Vagina (tissue), 2 donors: Measurements from ENCODE around the gene NEDD8. TPM values are rescaled to one million over a fixed set of nuclear protein-coding genes. Genes with fewer than 3 reads are reported as not detected.
"Not testable (repeated sequence)": the region's sequence is repeated elsewhere in the genome, so short reads cannot be mapped to it uniquely, and the experiment has no call there.

ENCODE experiments used
- DNase-seq, 2 donors: peaks; one replicate each; pipeline ENCODE4 v3.0.0-alpha.2; 2017; ENCODE audit errors: extremely low spot score in 2 of 2
- H3K27ac ChIP-seq: fragments of 200-600 bp; sonication (generic); one replicate; pipeline ENCODE4 v1.5.1; 2019
- H3K27me3 ChIP-seq: fragments of 200-600 bp; sonication (generic); one replicate; pipeline ENCODE4 v1.5.1; 2019
- H3K36me3 ChIP-seq, 2 donors: fragments of 200-600 bp; sonication (generic); one replicate each; pipeline ENCODE4 v1.5.1; 2017 to 2019
- H3K4me1 ChIP-seq: fragments of 200-600 bp; sonication (generic); one replicate; pipeline ENCODE4 v1.5.1; 2019
- H3K4me3 ChIP-seq, 2 donors: fragments of 200-600 bp; sonication (generic); 1 replicate in 1 of 2; 2 replicates in 1 of 2; pipeline ENCODE4 v1.5.1; 2016 to 2019
- H3K9me3 ChIP-seq: fragments of 200-600 bp; sonication (generic); one replicate; pipeline ENCODE4 v1.5.1; 2019
- POLR2A ChIP-seq, 2 donors: fragments of 450-650 bp; IDR thresholded peaks; one replicate each; pipeline ENCODE4 v1.6.1; 2017; ENCODE audit warnings: antibody characterized with exemption in 2 of 2, mild to moderate bottlenecking in 2 of 2, moderate library complexity in 2 of 2
- POLR2AphosphoS5 ChIP-seq, 2 donors: sonication (generic); formaldehyde crosslinking; IDR thresholded peaks; one replicate each; pipeline ENCODE4 v1.9.0; 2017; ENCODE audit warnings: antibody characterized with exemption in 2 of 2, mild to moderate bottlenecking in 2 of 2, low read depth in 1 of 2; ENCODE audit not compliant: insufficient read depth in 1 of 2
- intact Hi-C: fragments of 100-400 bp; cut with DNase I; formaldehyde crosslinking; loops from one replicate; pipeline ENCODE4 v1.15.1; 2023
- total RNA-seq: library from RNA; depleted of rRNA; stranded (reverse); fragments of >200 nt; gene quantifications from one replicate; pipeline ENCODE4 v1.2.3, GENCODE V29; 2016
- TF ChIP-seq, protein P1 (sequence below), 3 experiments: fragments of 450-650 bp in 2 of 3; fragments of 200-600 bp in 1 of 3; sonication (generic) in 1 of 3; IDR thresholded peaks; one replicate each; pipeline ENCODE4 v1.5.1; 2017 to 2019; ENCODE audit warnings: antibody characterized with exemption in 3 of 3, mild to moderate bottlenecking in 2 of 3, moderate library complexity in 2 of 3

NEDD8 gene
- total RNA-seq, 1 donor from 2014 or later, result 140 TPM

DNA sequence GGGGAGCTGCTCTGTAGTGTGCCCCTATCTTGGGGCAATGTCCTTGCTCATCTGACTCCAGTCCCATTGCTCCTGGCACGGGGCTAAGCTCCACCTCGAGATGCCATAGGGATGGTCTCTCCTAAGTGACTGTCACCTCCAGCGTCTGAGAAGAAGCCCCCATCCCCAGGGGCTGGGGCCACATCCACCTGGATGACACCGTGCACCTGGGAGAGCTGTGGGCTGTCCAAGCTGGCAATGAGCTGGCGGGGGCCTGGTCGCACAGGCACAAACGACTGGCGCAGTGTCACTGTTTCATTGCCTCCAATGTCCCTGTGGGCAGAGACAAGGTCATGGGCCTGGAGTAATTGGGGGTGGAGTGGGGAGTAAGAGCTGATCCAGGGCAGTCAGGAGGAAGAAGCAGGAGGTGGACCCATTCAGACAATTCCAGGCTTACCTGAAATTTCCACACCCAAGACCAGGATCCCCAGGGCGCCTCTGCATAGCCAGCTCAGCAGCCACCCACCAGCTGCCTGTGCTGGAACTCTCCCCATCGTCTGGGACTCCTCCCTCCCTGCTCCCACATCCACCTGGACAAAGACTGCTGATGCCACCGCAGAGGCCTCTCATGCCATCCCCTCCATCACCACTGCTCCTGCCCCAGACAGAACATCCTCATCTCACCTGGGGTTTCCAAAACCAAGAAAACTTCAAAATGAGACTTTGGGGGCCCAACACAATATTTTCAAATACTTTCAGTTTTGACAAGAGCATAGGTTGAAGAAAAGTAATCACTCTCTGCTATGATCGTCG, 17.3 kb upstream of the NEDD8 start:
- TF ChIP-seq POLR2AphosphoS5 (IDR thresholded peaks at IDR 0.05; ENCODE audit: insufficient read depth in 1 of 2, low read depth in 1 of 2), result no peak
- no peak for TF ChIP-seq POLR2A (IDR thresholded peaks at IDR 0.05)
- TF ChIP-seq, protein P1, sequence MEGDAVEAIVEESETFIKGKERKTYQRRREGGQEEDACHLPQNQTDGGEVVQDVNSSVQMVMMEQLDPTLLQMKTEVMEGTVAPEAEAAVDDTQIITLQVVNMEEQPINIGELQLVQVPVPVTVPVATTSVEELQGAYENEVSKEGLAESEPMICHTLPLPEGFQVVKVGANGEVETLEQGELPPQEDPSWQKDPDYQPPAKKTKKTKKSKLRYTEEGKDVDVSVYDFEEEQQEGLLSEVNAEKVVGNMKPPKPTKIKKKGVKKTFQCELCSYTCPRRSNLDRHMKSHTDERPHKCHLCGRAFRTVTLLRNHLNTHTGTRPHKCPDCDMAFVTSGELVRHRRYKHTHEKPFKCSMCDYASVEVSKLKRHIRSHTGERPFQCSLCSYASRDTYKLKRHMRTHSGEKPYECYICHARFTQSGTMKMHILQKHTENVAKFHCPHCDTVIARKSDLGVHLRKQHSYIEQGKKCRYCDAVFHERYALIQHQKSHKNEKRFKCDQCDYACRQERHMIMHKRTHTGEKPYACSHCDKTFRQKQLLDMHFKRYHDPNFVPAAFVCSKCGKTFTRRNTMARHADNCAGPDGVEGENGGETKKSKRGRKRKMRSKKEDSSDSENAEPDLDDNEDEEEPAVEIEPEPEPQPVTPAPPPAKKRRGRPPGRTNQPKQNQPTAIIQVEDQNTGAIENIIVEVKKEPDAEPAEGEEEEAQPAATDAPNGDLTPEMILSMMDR (IDR thresholded peaks at IDR 0.05), result no peak
- no peak for DNase-seq

DNA sequence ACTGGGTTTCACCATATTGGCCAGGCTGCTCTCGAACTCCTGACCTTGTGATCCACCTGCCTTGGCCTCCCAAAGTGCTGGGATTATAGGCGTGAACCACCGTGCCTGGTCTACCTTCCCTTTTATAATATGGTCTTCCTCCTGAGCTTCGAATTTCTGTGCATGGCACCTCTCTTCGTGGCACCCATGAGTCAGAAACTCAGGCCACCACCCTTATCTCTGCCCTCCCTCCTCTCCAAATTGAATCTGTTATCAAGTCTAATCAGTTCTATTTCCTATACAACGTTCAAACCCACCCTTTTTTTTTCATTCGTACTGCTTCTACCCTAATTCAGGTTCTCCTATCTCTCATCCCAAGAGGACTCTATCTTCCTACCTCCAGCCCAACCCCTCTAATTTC, 15.3 kb upstream of the NEDD8 start:
- DNase-seq, result no peak
- Histone ChIP-seq H3K9me3 (no peaks in the 10 kb centered on the region), H3K27ac (no peak overlapping the region), H3K36me3 (no peaks in the 10 kb centered on the region), H3K27me3 (no peaks in the 10 kb centered on the region), H3K4me1 (peaks cover 10% of the 10 kb centered on the region), H3K4me3 (no peak overlapping the region)
- intact Hi-C loops, result no loop called here
- no peak for TF ChIP-seq POLR2A (IDR thresholded peaks at IDR 0.05)
- TF ChIP-seq, protein P1 (IDR thresholded peaks at IDR 0.05), result no peak
- TF ChIP-seq POLR2AphosphoS5 (IDR thresholded peaks at IDR 0.05; ENCODE audit: insufficient read depth in 1 of 2, low read depth in 1 of 2), result no peak

More for the DNA sequence above, 17.3 kb upstream of the NEDD8 start:
- H3K9me3 ChIP-seq, result no peaks in the 10 kb centered on the region
- no peak overlapping the region for H3K4me3 ChIP-seq
- no peaks in the 10 kb centered on the region for H3K4me1 ChIP-seq
- intact Hi-C loops, result no loop called here
- no peaks in the 10 kb centered on the region for H3K36me3 ChIP-seq
- H3K27me3 ChIP-seq, result no peaks in the 10 kb centered on the region
- no peak overlapping the region for H3K27ac ChIP-seq

DNA sequence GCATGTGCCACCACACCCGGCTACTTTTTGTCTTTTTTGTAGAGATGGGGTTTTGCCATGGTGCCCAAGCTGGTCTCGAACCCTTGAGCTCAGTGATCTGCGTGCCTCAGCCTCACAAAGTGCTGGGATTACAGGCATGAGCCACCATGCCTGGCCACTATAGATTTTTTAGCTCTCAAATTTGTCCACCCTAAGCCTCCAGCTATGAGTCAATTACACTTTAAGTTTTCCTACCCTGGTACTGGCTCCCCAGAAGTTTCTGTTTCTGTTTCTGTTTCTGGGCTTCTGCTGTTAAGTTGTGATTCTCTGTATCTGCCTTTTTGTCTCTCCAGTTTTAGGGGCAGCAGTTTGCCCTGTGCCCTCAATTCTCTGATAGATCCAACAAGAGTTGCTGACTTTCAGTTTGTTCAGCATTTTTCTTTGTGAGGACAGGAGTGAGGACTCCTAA, 14.6 kb upstream of the NEDD8 start:
- Histone ChIP-seq H3K4me1 (peaks cover 11% of the 10 kb centered on the region), H3K36me3 (no peaks in the 10 kb centered on the region), H3K27ac (no peak overlapping the region), H3K9me3 (no peaks in the 10 kb centered on the region), H3K27me3 (no peaks in the 10 kb centered on the region), H3K4me3 (no peak overlapping the region)
- intact Hi-C loops, result no loop called here
- TF ChIP-seq, protein P1 (IDR thresholded peaks at IDR 0.05), result no peak
- TF ChIP-seq POLR2AphosphoS5 (IDR thresholded peaks at IDR 0.05; ENCODE audit: insufficient read depth in 1 of 2, low read depth in 1 of 2) (no peak), POLR2A (IDR thresholded peaks at IDR 0.05) (no peak)
- no peak for DNase-seq

DNA sequence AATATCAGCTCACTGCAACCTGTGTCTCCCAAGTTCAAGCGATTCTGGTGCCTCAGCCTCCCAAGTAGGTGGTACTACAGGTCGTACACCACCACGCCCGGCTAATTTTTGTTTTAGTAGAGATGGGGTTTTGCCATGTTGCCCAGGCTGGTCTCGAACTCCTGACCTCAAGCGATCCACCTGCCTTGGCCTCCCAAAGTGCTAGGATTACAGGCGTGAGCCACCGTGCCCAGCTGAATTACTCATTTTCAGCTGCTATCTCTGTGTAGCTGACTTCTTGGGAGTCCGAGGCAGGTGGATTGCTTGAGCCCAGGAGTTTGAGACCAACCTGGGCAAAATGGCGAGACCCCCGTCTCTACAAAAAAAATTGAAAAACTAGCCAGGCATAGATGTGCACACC, 13.2 kb upstream of the NEDD8 start:
- H3K4me1 ChIP-seq, result peaks cover 25% of the 10 kb centered on the region
- DNase-seq, H3K27ac ChIP-seq, H3K4me3 ChIP-seq, intact Hi-C loops, H3K9me3 ChIP-seq, H3K27me3 ChIP-seq, H3K36me3 ChIP-seq: not testable (repeated sequence)

DNA sequence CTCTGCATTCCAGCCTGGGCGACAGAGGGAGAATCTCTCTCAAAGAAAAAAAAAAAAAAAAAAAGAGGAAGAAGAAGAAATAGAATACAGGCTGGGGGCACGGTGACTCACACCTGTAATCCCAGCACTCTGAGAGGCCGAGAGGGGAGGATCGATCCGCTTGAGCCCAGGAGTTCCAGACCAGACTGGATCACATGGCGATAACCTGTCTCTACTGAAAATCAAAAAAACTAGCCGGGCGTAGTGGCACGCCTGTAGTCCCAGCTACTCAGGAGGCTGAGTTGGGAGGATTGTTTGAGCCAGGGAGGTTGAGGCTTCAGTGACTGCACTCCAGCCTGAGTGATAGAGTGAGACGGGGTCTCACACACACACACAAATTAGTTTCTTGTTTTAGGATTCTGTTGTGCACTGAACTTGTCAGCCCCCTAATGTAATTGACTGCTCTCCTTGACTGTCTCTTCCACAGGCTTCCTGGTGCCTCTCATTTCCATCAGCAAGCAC, 11.2 kb upstream of the NEDD8 start:
- Histone ChIP-seq H3K27ac (peak overlapping the region; percentile 98), H3K9me3 (no peaks in the 10 kb centered on the region), H3K4me3 (peak overlapping the region; percentile 65 to 75), H3K4me1 (peaks cover 45% of the 10 kb centered on the region), H3K36me3 (peaks cover 0 to 28% of the 10 kb centered on the region in 2 donors), H3K27me3 (no peaks in the 10 kb centered on the region)
- intact Hi-C loops, result loop anchor here (2.0 to 5.0 kb wide), 2 partner anchors 53 to 189 kb away; no protein-coding TSS in a partner anchor
- TF ChIP-seq, protein P1 (IDR thresholded peaks at IDR 0.05), result no peak
- TF ChIP-seq POLR2A (IDR thresholded peaks at IDR 0.05) (no peak), POLR2AphosphoS5 (IDR thresholded peaks at IDR 0.05; ENCODE audit: insufficient read depth in 1 of 2, low read depth in 1 of 2) (no peak)
- DNase-seq, result no peak
